AG09309 (cell line): ENCODE measurements around the gene DGCR2.

Source experiments
- DNase-seq: peaks from one replicate; pipeline ENCODE4 v3.0.0-alpha.2; 2010; ENCODE audit warnings: low read depth
- H3K4me3 ChIP-seq: 2 replicates; pipeline ENCODE4 v1.5.1; 2011; ENCODE audit warnings: mild to moderate bottlenecking, low read depth, low read length, moderate library complexity; ENCODE audit not compliant: control insufficient read depth
- TF ChIP-seq, protein P1 (sequence below): IDR thresholded peaks from 2 replicates; pipeline ENCODE4 v1.5.1; 2011; ENCODE audit warnings: mild to moderate bottlenecking, low read depth, low read length, inconsistent platforms; ENCODE audit not compliant: insufficient read depth, control insufficient read depth; ENCODE audit errors: missing control alignments

The DGCR2 gene

DNA sequence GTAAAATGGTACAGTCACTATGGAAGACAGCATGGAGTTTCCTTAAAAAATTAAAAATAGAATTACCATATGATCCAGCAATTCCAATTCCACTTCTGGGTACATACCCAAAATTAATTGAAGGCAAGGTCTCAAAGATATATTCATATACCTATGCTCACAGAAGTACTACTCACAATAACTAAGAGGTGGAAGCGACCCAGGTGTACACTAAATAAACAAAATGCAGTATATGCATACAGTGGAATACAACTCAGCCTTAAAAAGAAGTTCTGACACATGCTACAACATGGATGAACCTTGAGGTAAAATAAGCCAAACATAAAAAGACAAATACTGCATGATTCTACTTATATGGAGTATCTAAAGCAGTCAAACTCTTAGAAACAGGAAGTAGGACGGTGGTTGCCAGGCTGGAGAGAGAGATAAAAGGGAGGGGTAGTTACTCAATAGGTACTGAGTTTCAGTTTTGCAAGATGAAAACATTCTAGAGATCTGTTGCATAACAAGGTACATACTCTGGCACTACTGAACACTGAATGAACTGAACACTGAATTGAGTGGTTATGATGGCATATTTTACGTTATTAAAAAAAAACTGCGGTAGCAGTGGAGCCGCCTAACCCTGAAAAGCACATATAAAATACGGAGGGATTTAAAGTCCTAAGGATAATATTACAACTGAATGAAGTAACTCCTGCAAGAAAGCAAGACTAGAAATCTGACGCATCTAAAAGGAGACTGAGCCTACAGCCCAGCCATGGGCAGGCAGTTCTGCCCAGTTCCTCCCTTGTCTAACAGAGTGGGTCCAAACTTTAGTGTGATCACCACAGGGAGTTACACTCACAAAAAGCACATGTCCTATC lies 12.8 kb downstream of the DGCR2 start:
- DNase-seq = peak; percentile 60
- TF ChIP-seq, protein P1, sequence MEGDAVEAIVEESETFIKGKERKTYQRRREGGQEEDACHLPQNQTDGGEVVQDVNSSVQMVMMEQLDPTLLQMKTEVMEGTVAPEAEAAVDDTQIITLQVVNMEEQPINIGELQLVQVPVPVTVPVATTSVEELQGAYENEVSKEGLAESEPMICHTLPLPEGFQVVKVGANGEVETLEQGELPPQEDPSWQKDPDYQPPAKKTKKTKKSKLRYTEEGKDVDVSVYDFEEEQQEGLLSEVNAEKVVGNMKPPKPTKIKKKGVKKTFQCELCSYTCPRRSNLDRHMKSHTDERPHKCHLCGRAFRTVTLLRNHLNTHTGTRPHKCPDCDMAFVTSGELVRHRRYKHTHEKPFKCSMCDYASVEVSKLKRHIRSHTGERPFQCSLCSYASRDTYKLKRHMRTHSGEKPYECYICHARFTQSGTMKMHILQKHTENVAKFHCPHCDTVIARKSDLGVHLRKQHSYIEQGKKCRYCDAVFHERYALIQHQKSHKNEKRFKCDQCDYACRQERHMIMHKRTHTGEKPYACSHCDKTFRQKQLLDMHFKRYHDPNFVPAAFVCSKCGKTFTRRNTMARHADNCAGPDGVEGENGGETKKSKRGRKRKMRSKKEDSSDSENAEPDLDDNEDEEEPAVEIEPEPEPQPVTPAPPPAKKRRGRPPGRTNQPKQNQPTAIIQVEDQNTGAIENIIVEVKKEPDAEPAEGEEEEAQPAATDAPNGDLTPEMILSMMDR = no peak
- no peak overlapping the region for H3K4me3 ChIP-seq

DNA sequence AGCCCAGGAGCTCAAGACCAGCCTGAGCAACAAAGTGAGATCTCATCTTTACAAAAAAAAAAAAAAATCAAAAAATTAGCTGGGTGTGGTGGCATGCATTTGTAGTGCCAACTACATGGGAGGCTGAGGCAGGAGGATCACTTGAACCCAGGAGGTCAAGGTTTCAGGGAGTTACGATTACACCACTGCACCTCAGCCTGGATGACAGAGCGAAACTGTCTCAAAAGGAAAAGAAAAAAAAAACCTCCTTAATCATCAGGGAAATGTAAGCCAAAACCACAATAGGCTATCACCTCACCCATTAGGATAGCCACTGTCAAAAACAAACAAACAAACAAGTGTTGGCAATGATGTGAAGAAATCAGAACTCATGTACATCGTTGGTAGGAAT lies 13.4 kb downstream of the DGCR2 start:
- no peak overlapping the region for H3K4me3 ChIP-seq
- DNase-seq = no peak
- TF ChIP-seq, protein P1 = no peak

DNA sequence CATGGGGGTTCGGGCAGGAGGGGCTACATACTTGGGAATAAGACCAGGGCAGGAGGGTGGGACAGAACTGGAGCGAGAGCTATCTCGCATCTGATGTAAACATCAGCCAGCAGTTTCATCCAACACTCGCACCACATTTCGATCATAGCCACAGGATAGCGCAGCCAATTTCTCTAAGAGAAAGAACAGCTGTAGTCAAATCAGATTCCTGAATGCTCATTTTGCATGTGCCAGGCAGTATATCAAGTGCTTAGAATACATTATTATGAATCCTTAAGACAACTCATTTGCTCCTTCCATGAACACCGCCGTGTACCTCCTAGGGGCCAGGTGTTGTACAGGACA lies 14.5 kb downstream of the DGCR2 start:
- DNase-seq = no peak
- TF ChIP-seq, protein P1 = no peak
- H3K4me3 ChIP-seq = no peak overlapping the region

DNA sequence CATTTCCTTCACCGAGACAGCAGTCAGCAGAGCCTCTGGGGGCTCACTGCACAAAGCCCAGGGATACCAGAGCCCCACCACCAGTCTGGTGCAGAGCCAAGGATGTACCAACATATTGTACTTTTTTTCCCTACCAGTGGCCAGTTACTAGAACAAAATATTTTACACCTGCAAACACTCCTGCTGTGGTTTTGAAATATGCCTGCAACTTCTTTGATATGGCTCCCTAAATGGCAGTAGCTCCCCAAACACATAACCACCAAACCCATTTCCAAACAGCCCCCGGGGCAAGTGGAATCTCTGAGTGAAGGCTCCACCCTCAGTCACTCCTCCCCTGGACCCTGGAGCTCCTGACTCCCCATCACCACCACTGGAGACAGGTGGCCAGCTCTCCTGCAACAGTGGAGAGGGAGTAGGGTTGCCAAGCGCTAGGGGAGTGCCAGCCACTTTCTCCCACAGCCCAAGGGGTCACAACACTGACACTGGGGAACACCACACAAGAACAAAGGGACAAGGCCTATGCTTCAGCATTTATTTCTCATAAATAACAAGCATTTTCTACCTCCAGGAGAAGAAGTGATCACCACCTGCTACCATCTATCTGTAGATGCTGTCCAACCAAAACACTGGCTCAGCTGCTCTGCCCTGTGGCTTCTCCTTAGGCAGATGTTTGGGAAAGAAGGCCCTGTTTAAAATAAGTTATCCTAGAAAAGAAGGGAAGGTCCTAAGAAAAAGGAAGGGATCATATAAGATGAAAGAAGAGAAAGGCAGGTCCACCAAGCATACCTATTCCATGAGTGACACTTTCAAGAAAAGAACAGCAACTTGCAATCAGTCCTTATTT lies 15.1 kb downstream of the DGCR2 start:
- TF ChIP-seq, protein P1 = no peak
- H3K4me3 ChIP-seq = no peak overlapping the region
- DNase-seq = no peak

DNA sequence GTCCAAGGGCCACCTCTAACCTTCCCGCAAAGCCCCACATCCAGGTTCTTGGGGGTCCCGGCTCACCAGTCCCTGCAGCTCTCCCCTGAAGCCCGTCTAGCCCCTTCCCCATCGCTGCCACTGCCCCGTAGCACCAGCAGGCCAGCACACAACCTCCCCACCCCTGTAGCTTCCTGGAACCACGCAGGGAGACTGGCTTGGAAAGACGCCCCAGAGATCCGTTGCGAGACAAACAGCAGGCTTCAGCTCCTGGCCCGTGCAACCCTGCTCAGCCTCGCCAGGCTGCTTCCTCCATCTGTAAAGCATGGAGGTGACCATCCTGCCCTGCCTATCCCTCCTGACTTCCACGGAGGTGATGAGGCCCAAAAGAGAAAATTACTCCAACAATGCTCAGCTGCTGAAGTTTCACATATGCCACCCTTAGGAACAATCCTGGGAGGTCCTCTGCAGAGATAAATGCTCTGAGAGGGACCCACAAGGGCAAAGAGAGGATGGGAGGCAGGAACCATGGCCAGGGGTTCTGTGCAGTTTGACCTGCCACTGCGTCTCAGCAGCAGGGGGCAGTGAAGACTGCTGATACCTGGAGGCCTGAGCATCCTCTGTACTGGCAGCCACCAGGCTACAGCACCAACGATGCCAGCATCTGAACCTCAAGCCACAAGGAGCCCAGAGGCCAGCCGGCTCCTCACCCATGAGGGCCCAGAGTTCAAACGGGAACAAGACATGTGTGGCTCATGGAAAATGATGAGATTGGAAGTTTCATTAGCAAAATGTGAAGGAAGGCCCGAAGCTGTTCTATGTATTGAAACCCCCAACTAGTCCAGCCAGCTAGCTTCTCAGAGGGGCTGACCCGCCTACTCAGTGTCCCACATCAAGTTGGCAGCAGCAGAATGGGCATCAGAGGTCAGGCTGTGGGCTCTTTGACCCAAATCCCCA lies 16.1 kb downstream of the DGCR2 start:
- TF ChIP-seq, protein P1 = peak; percentile 17
- DNase-seq = no peak
- no peak overlapping the region for H3K4me3 ChIP-seq

DNA sequence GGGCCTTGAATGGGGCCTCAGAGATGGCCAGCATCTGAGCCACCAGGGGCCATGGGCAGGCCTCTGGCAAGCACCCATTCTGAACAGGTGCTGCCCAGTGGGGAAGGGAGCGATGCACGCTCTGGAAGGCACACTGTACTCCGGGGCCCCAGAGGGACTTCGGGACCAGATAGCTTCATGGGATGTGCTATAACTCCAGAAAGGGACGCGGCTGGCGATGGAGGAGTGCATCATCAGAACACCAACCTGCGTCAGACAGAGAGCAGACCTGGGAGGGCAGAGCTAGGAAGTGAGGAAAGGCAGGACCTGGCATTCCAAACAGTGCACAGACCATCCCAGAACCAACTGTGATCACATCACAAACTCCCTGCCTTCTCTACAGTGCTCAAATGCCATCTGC lies 16.8 kb downstream of the DGCR2 start:
- DNase-seq = no peak
- H3K4me3 ChIP-seq = no peak overlapping the region
- TF ChIP-seq, protein P1 = no peak
